ENCODE data around the gene UBE4A. TPM values are rescaled to one million over a fixed set of nuclear protein-coding genes. Genes with fewer than 3 reads are reported as not detected.
A peak's percentile ranks its signal among the peaks of the same experiment; 100 is the strongest.

UBE4A gene
- total and polyA plus RNA-seq, 8 donors: 40.3 to 47.7 (median 44.0) TPM

- Histone ChIP-seq H3K27ac (no peak overlapping the region), H3K36me3 (no peaks in the 10 kb centered on the region), H3K4me1 (peaks cover 21 to 25% of the 10 kb centered on the region in 2 donors), H3K27me3 (peaks cover 0 to 16% of the 10 kb centered on the region in 2 donors), H3K9me3 (no peaks in the 10 kb centered on the region), H3K4me3 (no peak overlapping the region)
- TF ChIP-seq CTCF (IDR thresholded peaks at IDR 0.05): no peak
- ATAC-seq (no peak), DNase-seq (no peak)
- intact Hi-C loops (cut with DNase I): no loop called here
These were observed 47.1 kb upstream of the UBE4A start for GRCh38 chr11:118312328-118312727.

- no peak overlapping the region for H3K4me3 ChIP-seq
- no peak for TF ChIP-seq CTCF (IDR thresholded peaks at IDR 0.05)
- no peak overlapping the region for H3K27ac ChIP-seq
- intact Hi-C loops (cut with DNase I): no loop called here
- peaks cover 0 to 16% of the 10 kb centered on the region in 2 donors for H3K27me3 ChIP-seq
- no peak for DNase-seq
- H3K4me1 ChIP-seq: peaks cover 26 to 34% of the 10 kb centered on the region in 2 donors
- ATAC-seq: no peak
- H3K36me3 ChIP-seq: no peaks in the 10 kb centered on the region
- no peaks in the 10 kb centered on the region for H3K9me3 ChIP-seq
These were observed 46.2 kb upstream of the UBE4A start for GRCh38 chr11:118313242-118313641.

- ATAC-seq (peak; percentile 31), DNase-seq (peak in 1 of 4 donors; percentile 21)
- Histone ChIP-seq H3K4me1 (peaks cover 33 to 51% of the 10 kb centered on the region in 2 donors), H3K36me3 (no peaks in the 10 kb centered on the region), H3K9me3 (no peaks in the 10 kb centered on the region), H3K4me3 (no peak overlapping the region), H3K27ac (peak overlapping the region in 1 of 2 donors; percentile 11), H3K27me3 (peaks cover 0 to 16% of the 10 kb centered on the region in 2 donors)
- intact Hi-C loops (cut with DNase I): no loop called here
- TF ChIP-seq CTCF (IDR thresholded peaks at IDR 0.05): no peak
These were observed 44.4 kb upstream of the UBE4A start for GRCh38 chr11:118314988-118315411.

- Histone ChIP-seq H3K27me3 (peaks cover 0 to 12% of the 10 kb centered on the region in 2 donors), H3K27ac (peak overlapping the region in 1 of 2 donors; percentile 59), H3K4me1 (peaks cover 33 to 65% of the 10 kb centered on the region in 2 donors), H3K36me3 (no peaks in the 10 kb centered on the region), H3K4me3 (no peak overlapping the region), H3K9me3 (no peaks in the 10 kb centered on the region)
- ATAC-seq (no peak), DNase-seq (no peak)
- intact Hi-C loops (cut with DNase I): no loop called here
- no peak for TF ChIP-seq CTCF (IDR thresholded peaks at IDR 0.05)
These were observed 41.3 kb upstream of the UBE4A start for GRCh38 chr11:118318124-118318523.

GRCh38 chr11:118318581-118319336 lies 40.6 kb upstream of the UBE4A start:
- H3K9me3 ChIP-seq: no peaks in the 10 kb centered on the region
- TF ChIP-seq CTCF (IDR thresholded peaks at IDR 0.05): no peak
- DNase-seq (no peak), ATAC-seq (peak; percentile 28)
- H3K27ac ChIP-seq: peak overlapping the region; percentile 39 to 59
- no peak overlapping the region for H3K4me3 ChIP-seq
- intact Hi-C loops (cut with DNase I): no loop called here
- H3K36me3 ChIP-seq: no peaks in the 10 kb centered on the region
- H3K4me1 ChIP-seq: peaks cover 33 to 65% of the 10 kb centered on the region in 2 donors
- H3K27me3 ChIP-seq: peaks cover 0 to 5% of the 10 kb centered on the region in 2 donors

Measured in left lung (tissue), 10 donors.